Occipital lobe (tissue), 2 donors: ENCODE data around the gene BAAT. TPM values are rescaled to one million over a fixed set of nuclear protein-coding genes. Genes with fewer than 3 reads are reported as not detected.
A peak's percentile ranks its signal among the peaks of the same experiment; 100 is the strongest.
"Not testable (repeated sequence)": the region's sequence is repeated elsewhere in the genome, so short reads cannot be mapped to it uniquely, and the experiment has no call there.

Experiments used
- DNase-seq: peaks from one replicate; lab custom pipeline; 2025; lab: John Stamatoyannopoulos, UW
- total RNA-seq: library from RNA; depleted of rRNA; stranded (reverse); fragments of >200 nt; gene quantifications from one replicate; pipeline ENCODE4 v1.2.3, GENCODE V29; 2014

The BAAT gene
- total RNA-seq: 0.31 TPM

DNA sequence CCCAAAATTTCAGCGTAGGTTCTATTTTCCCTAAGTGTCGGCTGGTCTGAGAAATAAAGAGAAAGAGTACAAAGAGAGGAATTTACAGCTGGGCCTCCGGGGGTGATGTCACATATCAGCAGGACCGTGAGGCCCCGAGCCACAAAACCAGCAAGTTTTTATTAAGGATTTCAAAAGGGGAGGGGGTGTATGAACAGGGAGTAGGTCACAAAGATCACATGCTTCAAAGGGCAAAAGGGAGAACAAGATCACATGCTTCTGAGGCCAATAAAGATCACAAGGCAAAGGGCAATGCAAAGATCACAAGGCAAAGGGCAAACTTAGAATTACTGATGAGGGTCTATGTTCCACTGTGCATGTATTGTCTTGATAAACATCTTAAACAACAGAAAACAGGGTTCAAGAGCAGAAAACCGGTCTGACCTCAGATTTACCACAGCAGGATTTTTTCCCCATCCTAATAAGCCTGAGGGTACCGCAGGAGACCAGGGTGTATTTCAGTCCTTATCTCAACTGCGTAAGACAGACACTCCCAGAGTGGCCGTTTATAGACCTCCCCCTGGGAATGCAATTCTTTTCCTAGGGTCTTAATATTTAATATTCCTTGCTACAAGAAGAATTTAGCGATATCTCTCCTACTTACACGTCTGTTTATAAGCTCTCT is at the start of gene BAAT:
Gene BAAT (minus strand): TSS at position 134 of the 664 bp plus-strand sequence. CDS start 13,602 bp downstream, outside the sequence.
- not testable (repeated sequence) for DNase-seq

- DNase-seq: no peak
Observed at GRCh38 chr9:101433229-101433628, 48.4 kb upstream of the BAAT start.

- DNase-seq: no peak
Observed at GRCh38 chr9:101432740-101433139, 47.9 kb upstream of the BAAT start.

GRCh38 chr9:101432171-101432570 is 47.4 kb upstream of the BAAT start:
- no peak for DNase-seq

DNA sequence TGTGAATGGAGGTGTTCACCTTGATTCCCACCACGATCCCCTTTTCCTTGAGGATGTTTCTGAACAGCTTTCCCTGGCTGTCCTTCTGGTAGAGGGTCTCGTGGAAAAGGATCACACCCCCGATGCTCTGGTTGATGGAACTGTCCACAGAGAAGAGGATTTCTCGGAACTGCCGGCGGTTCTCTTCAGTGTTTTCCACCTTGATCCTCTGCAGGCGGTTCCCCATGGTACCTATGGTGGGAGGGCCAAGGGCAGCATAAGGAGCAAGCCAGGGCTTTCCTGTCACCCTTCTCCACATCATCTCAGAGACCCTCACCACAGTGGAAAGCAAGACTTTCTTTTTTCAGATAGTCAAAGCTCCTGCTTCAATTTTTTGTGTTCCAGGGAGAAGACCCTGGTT is 44.9 kb upstream of the BAAT start:
- no peak for DNase-seq

DNA sequence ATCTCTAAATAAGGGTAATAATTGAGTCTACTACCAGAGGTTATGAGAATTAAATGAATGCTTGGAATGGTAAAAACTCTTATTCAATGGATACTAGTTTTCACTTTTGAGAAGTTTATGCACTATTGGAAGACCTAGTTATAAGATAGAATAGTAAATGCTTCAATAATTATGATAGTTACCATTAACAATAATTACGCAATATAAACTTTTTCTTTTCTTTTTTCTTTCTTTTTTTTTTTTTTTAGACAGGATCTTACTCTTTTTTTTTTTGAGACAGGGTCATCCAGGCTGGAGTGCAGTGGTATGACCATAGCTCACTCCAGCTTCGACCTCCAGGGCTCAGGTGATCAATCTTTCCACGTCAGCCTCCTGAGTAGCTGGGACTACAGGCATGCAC is 44.1 kb upstream of the BAAT start:
- DNase-seq: no peak

- DNase-seq: no peak
Observed at GRCh38 chr9:101427957-101428655, 43.3 kb upstream of the BAAT start.

GRCh38 chr9:101427358-101427757 is 42.6 kb upstream of the BAAT start:
- DNase-seq: no peak

- DNase-seq: no peak
Observed at GRCh38 chr9:101421653-101422065, 36.9 kb upstream of the BAAT start.

DNA sequence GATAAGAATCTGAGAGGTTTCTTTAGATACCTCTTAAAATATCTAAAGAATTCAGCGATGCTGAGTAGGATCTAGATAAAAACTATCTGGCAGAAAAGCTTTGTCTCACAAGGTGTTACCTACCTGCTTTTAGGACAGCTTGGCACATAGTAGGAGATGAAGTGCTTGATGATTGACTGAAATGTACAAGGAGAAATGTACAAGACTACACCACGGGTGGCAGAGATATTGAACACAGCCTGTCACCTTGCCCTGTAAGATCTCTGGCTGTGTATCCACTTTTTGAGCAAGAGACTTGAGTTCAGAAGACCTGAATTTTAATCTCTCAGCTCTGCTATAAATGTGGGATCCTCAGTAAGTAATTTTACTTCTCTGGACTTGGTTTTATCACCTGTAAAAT is 35.1 kb upstream of the BAAT start:
- DNase-seq: no peak

DNA sequence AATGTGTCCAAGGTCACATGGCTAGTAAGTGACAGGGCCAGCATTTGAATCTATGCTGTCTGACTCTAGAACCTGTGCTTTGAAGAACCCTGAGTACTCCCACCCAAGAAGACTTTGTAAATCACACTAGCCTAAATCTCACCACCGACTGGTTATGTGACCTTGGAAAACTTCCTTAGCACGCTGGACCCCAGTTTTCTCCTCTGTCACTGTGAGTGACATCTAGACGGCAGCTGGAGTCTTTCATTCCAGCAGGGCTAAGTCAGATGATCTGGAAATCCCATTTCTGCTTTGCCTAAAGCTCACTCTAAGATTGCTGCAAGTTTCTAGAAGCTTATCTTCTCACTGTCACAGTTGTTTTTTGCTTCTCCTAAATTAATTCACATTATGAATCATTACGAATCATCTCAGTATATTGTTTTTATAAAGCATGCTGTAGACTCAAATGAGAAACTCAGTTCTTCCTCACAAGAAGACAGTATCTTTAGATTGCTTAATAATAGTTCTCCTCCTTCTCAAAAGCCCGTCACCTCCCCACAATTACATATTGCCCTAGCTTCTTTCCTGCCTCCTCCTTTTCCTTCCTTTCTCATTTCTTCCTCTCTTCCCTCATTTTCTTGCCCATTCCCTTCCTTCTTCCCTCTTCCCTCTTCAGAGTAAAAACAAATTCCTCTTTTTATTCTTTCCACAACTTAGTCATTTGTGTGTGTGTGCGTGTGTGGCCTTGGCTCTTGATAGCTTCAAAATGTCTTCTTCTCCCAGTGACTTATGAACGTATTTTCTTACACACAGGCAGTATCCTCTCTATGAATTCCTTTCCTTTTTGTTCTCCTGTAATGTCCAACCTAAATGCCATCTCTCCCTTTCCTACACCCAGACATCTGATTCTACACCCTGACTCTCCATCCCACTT is 34.0 kb upstream of the BAAT start:
- no peak for DNase-seq

- DNase-seq: no peak
Observed at GRCh38 chr9:101417977-101418376, 33.2 kb upstream of the BAAT start.

DNA sequence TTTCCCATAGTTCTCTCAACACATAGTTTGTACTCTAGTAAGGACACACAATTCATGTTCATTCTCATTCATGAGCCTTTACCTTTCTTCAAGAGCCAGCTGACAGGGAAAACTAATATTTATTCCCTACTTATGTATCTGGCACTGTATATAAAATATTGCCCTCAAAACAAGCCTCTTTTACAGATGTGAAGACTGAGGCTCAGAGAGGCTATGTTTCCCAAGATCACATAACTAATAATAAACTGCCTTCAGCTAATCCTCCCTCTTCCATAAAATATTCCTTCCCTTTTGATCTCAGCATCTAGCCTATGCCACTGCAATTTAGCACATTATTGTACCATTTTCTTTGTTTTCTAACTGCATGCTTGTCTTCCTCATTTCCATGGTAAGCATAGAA is 32.6 kb upstream of the BAAT start:
- DNase-seq: no peak

DNA sequence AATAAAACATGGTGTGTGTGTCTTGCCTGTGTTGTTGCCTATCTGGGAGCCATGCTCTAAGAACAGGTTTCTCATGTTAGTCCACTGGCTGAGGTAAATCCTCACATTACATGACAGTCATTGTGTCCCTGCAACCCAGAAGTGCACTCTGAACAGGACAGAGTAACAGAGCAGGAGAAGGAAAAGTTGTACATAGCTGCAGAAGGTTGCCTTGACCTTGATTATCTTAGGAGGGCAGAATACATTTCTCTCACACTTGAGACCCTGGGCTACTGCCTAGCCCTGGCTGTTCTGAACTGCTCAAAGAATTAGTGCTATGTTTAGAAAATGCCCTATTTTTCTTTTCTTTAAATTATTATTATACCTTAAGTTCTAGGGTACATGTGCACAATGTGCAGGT is 30.8 kb upstream of the BAAT start:
- no peak for DNase-seq

DNA sequence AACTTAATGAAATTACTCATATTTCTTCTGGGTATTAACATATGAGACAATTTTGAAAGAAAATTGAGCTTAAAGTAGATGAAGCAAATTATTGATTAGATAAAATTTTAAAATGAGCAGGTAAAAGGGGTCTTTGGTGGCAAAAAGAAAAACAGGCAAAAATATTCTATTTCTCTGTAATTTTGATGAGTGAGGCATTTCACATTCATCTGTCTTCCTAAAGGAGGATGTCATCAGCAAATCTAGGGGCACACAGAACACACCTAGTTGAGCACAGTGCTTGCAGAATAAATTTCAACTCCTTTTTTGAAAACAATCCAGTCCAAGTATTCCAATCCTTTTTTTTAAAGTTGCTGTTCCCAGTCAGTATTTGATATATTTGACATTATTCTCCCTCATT is 30.0 kb upstream of the BAAT start:
- DNase-seq: no peak

DNA sequence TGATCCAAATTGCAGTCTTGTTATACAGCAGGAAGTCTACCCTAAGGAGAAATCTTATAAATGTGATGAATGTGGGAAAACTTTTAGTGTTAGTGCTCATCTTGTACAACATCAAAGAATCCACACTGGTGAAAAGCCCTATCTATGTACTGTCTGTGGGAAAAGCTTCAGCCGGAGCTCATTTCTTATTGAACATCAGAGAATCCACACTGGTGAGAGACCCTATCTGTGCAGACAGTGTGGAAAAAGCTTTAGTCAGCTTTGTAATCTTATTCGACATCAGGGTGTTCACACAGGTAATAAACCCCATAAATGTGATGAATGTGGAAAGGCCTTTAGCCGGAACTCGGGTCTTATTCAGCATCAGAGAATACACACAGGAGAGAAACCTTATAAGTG is 24.3 kb upstream of the BAAT start:
- DNase-seq: no peak

DNA sequence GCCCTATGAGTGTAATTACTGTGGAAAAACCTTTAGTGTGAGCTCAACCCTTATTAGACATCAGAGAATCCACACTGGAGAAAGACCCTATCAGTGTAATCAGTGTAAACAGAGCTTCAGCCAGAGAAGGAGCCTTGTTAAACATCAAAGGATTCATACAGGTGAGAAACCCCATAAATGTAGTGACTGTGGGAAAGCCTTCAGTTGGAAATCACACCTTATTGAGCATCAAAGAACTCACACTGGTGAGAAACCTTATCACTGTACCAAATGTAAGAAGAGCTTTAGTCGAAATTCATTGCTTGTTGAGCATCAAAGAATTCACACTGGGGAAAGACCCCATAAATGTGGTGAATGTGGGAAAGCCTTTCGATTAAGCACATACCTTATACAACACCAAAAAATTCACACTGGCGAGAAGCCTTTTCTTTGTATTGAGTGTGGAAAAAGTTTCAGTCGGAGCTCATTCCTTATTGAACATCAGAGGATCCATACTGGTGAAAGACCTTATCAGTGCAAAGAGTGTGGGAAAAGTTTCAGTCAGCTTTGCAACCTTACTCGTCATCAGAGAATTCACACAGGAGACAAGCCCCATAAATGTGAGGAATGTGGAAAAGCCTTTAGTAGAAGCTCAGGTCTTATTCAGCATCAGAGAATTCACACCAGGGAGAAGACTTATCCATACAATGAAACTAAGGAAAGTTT is 23.7 kb upstream of the BAAT start:
- no peak for DNase-seq

DNA sequence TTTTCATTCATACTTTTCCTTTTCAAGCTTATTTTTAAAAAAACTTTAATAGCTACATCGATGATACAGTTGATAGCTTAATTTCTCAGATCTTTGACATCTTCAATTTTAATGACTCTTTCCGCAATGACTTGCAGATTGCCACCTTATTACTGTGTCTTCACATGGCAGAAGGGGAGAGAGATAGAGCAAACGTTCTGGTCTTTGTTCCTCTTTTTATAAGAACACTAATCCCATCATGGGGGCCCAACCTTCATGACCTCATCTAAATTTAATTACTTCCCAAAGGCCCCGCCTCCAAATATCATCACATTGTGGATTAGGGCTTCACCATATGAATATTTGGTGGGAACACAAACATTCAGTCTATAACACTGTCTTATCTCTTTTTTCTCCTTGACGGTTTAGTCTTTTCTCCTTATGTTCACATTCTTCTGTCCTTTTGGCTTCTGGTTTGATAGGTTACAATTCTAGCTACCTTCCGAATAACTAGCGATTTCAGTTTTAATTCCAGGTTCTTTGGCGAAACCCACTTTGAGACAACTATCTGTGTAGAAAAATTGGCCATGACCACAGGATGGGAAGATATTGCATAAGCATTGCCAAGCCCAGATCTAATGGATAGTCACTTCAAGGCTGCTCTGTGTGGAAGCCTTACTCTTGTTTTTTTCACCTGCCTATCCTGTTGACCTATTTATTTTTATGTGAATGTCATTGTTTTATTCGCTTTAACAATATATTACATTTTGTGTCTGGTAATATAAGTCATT is 18.9 kb upstream of the BAAT start:
- no peak for DNase-seq

DNA sequence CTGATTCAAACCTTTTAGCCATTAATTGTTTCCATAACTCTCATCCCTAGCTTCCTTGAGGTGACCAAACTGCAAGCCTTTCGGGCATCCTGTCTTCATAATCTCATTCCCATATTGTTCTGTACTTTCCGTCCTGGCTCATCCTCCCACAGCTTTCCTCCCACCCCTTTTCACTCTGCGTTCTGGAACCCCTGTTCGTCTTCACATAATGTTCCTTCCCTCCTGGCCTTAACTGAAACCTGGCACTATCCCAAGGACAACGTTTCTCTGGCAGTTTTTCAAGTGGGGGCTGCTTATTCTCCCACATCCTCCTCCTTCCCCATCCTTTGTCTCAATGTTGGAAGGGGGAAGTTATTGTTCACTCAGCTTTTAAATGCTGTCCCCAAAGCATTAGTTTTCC is 15.3 kb upstream of the BAAT start:
- peak; percentile 2 for DNase-seq

DNA sequence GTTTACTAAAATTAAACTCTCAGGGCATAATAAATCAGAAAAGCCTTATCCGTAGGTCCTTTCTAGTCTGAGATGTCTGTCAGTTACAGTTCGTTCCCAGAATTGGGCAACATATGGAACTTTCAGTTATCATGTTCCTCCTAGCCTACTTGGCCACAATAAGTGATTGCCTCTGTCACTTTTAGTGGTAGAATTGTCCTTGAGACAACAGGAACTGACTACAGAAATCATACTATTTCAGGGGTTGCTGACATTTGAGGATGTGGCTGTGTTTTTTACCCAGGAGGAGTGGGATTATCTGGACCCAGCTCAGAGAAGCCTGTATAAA is 14.8 kb upstream of the BAAT start:
- DNase-seq: no peak
